Kasumi-1 (cell line): ENCODE results near the gene PDCD2.
"Not testable (repeated sequence)": the region's sequence is repeated elsewhere in the genome, so short reads cannot be mapped to it uniquely, and the experiment has no call there.

Source experiments
- DNase-seq, 2 experiments: peaks; one replicate each; lab custom pipeline; 2025; lab: John Stamatoyannopoulos, UW

The PDCD2 gene

DNA sequence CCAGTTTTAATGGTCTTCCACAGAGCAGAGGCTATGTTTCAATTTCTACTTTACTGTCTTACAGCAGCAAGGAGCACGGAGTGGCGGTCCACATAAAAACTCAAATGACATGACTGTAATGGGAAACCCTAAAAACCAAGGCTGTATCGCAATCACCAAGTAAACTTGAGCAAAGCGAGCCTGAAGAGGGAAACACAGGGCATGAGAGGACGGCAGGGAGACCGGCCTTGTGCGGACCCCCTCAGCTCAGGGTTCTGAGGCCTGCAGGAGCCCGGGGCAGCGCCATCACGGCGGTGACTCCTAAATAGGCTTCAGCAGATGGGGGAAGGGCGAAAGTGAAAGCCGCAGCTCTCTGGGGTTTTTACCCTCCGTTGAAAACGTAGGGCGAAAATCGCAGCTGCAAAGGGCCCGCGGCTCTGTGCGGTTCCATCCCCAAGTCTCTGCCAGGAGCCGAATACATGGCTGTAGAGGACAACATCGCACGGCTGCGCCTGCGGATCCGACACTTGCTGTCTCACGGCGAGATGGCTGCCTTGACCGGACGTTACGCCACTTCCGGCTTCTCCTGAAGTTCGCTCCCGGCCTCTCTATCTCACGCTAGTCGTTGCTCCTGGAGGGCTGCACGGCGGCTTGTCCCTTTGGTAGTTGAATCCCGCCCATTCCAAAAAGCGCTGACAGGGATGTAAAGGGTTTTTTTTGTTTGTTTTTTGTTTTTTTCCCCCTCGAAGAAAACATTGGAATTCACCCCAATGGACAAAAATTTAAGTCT lies 31.5 kb downstream of the PDCD2 start, which contains the start of gene PSMB1:
PSMB1 (minus strand) TSS at position 543 of the 769 bp plus-strand sequence; CDS start at position 478, 65 bp downstream.
- DNase-seq, result peak; percentile 94

DNA sequence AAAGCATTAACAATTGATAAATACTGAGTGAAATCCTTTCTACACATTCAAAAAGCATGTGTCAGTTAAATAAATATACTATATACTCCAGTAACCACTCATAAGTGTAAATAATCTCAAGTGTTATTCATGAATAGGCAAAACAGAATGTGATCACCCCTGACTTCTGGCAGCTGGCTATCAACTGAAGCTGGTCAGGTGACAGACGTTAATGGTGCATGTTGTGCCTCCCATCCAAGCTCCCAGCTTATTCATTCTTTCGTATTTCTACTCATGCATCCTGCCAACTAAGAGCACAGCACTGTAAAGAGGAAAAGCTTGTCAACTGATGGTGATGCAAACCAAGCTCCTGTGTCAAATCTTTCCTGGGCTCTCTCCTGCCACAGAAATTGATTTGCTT lies 39.0 kb downstream of the PDCD2 start:
- DNase-seq, result no peak

DNA sequence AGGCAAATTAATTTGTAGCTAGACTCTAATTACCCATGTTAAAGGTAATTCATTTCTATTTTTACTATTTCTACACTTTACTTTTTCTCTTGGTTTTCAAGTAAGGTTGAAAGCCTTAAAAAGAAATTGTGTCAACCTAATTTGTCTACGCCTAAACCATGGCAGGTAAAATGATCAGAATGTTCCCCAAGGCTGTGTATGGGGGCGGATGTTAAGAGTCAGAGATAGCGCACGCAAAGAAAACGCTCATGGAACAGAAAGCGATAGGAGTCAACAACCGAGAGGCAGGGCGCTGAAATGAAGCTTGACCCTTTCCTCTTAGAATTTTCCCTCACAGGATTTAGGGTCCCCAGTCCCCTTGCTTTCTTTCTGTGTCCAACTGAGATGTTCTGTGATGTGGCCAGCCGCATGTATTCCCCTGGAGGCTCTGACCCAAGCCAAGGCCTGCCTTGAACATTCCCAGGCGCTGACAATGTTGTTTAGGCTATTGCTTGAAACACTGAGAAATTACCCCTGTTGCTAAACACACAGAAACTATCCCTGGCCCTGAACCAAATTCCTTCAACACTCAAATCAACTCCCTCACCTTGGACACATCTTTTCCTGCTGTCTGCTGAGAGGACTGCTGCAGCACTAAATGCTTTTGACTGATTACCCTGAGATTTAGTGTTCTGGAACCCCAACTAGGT lies 42.3 kb downstream of the PDCD2 start:
- no peak for DNase-seq

DNA sequence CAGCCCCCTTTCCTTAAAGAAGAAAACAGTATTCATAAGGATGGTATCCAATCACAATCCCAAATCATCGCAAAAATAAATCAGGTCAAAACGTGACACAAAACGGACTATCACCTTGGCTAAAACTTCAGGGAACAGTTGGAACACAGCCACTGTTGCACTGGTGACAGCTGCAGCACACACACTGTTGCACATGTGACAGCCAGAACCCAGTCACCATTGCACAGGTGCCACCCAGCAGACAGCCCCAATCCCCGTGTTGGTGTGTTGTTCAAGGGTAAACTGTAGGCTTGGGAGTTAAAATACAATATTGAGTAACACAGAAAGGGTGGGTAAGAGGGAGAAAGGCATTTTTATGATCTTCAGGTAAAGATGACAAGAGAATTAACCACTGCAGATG lies 47.1 kb downstream of the PDCD2 start:
- no peak for DNase-seq

DNA sequence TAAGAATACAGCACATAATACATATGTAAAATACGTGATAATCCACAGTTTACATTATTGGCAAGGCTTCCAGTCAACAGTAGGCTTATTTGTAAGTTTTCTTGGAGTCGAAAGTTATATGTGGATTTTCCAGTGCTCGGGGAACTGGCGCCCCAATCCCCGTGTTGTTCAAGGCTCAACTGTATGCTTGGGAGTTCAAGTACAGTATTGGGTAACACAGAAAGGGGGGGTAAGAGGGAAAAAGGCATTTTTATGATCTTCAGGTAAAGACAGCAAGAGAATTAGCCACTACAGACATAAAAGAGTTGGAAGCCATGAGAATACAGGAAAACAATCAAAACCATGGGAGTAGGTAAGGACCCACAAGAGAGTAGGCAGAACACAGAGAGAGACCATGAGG lies 47.8 kb downstream of the PDCD2 start:
- DNase-seq, result no peak

DNA sequence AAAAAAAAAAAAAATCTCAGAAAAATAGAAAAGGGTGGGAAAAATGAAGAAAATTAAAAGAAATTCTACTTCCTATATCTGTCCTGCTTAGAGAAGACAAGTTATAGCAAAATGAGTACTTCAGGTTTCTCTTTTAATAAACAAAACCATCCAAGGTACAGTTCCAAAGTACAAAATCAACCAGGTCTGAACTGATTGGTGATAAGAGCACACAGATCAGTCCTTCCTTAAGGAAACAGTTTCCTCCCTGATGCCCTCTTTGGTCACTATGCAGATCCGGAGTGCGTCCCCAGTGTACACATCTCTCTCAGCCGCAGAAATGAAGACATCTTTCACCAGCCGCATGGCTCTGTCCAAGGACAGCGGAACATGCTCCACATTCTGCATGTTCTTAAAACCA lies 49.4 kb downstream of the PDCD2 start:
- no peak for DNase-seq

DNA sequence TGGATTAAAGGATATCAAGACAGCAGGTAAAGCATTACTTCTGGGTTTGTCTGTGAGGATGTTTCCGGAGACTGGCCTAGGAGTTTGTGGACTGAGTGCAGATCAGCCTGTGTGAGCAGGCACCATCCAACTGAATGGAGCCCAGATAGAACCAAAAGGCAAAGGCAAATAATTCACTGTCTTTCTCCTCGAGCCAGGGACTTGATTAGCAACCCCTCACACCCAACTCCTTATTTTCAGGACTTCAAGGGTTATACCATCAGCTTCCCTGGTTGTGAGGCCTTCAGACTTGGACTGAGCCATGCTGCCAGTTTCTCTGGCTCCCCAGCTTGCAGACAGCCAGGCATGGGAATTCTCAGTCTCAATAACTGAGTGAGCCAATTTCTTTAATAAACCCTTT lies 50.6 kb downstream of the PDCD2 start:
- no peak for DNase-seq

DNA sequence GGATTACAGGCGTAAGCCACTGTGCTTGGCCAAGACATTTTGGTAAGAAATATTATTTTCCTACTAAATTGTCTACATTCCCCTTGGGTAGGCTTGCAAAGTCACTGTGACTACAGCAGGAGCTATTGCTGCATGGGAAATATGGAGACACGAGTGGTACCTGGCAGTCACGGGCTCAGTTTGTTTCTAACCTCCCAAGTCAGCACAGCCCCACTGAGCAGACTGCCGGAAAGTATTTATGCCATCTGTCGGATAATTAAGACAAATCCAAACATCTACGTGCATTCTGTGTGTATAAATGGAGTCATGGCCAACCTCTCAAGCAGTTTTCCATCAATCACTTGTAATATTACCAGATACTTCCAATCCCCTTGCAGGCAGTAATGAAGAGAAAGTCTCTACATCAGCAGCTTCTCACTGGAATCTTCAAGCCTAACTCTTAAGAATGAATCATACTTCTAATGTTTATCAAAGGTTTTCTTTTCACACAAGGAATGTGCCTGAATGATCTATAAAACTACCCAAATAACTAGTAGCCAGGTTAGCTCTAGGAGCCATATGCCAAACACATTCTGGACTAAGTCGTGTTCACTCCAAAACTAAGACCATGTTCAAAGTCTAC lies 51.5 kb downstream of the PDCD2 start:
- DNase-seq, result no peak

DNA sequence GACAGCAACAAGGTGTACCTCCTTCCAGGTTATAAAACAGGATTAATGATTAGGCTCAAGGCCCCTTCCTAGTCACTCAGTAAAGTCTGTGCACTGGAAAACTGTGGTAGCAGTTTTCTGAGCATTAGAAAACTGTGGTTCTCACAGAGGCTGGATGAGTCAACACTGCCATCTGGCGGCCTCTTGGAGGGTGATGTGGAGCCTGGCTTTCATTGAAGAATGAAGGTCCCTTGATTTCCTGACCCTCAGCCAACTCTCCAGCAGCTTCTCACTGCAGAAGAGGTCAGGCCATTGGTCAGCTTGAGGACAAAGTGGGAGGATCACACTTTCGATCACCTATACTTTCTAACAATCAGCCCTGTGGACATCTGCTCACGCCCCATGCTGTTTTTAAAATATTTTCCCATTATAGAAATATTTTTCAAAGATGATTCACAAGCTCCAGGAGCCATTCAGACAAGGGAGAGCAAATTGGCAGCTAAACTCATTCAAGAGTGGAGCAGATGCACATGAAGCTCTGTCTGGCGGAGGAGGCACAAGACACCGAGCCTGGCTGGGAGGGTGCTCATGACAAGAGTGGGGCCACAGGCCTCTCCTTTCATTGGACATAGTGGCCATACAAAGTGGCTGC lies 54.5 kb downstream of the PDCD2 start:
- peak; percentile 58 to 72 for DNase-seq

DNA sequence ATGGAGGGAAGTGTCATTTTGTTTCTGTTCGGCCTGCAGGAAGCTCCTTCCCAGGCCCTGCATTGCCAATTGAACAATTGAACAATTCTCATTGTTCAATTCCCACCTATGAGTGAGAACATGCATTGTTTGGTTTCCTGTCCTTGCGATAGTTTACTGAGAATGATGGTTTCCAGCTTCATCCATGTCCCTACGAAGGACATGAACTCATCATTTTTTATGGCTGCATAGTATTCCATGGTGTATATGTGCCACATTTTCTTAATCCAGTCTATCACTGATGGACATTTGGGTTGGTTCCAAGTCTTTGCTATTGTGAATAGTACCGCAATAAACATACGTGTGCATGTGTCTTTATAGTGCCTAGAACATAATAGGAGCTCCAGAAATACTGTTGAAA lies 56.4 kb downstream of the PDCD2 start:
- DNase-seq, result not testable (repeated sequence)

DNA sequence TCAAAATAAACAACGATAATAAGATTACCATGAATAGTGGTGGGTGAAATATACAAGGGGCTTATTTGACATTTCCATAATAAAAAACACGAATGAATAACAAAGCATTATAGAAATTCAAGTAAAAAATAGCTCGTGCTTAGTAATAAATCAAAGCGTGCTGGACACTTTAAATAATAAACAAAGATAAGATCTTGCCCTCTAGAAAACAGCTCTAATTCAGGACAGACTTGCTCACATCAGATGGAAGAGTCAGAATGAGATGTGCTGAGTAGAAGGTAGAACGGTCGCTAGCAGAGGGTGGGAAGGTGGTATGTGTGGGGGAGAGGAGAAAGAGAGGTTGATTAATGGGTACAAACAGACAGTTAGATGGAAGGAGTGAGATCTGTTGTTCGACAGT lies 58.6 kb downstream of the PDCD2 start:
- DNase-seq, result no peak
